HEK293 (cell line): ENCODE measurements around the gene STK38.

Experiments
- KLF16 ChIP-seq: fragments of 450-650 bp; formaldehyde crosslinking; IDR thresholded peaks from 2 replicates; pipeline ENCODE4 v1.5.1; 2017; ENCODE audit warnings: missing biosample characterization, missing genetic modification characterization
- TCF7L2 ChIP-seq: IDR thresholded peaks from 2 replicates; pipeline ENCODE4 v1.6.1; 2011; ENCODE audit warnings: low read depth, mild to moderate bottlenecking, inconsistent platforms, low read length, moderate library complexity, borderline replicate concordance
- YY1 ChIP-seq: fragments of 450-650 bp; formaldehyde crosslinking; IDR thresholded peaks from 2 replicates; pipeline ENCODE4 v1.5.1; 2018; ENCODE audit warnings: missing biosample characterization, missing genetic modification characterization
- ZBTB21 ChIP-seq: fragments of 450-650 bp; formaldehyde crosslinking; IDR thresholded peaks from 2 replicates; pipeline ENCODE4 v1.5.1; 2017; ENCODE audit warnings: missing biosample characterization, missing genetic modification characterization
- ZBTB7A ChIP-seq: fragments of 450-650 bp; formaldehyde crosslinking; IDR thresholded peaks from 2 replicates; pipeline ENCODE4 v1.5.1; 2016; ENCODE audit warnings: low read depth, missing biosample characterization, missing genetic modification characterization
- ZNF121 ChIP-seq: fragments of 450-650 bp; formaldehyde crosslinking; IDR thresholded peaks from 2 replicates; pipeline ENCODE4 v1.5.1; 2016; ENCODE audit warnings: missing biosample characterization, missing genetic modification characterization
- ZNF292 ChIP-seq: fragments of 450-650 bp; formaldehyde crosslinking; IDR thresholded peaks from 2 replicates; pipeline ENCODE4 v1.5.1; 2016; ENCODE audit warnings: low read depth, missing biosample characterization, missing genetic modification characterization, borderline replicate concordance
- ZNF324 ChIP-seq: fragments of 450-650 bp; formaldehyde crosslinking; IDR thresholded peaks from 2 replicates; pipeline ENCODE4 v1.5.1; 2016; ENCODE audit warnings: missing biosample characterization, missing genetic modification characterization
- TF ChIP-seq, protein P1 (sequence below): fragments of 450-650 bp; formaldehyde crosslinking; IDR thresholded peaks from 2 replicates; pipeline ENCODE4 v1.5.1; 2016; ENCODE audit warnings: missing biosample characterization, missing genetic modification characterization
- TF ChIP-seq, protein P2 (sequence below): fragments of 450-650 bp; formaldehyde crosslinking; IDR thresholded peaks from 2 replicates; pipeline ENCODE4 v1.5.1; 2016; ENCODE audit warnings: missing biosample characterization, missing genetic modification characterization
- TF ChIP-seq, protein P3 (sequence below): fragments of 450-650 bp; formaldehyde crosslinking; optimal IDR thresholded peaks from 2 replicates; pipeline ENCODE3; 2016; ENCODE audit warnings: missing biosample characterization, mild to moderate bottlenecking, missing genetic modification characterization
- TF ChIP-seq, protein P4 (sequence below): fragments of 450-650 bp; IDR thresholded peaks from 2 replicates; pipeline ENCODE4 v1.5.1; 2018; ENCODE audit warnings: missing biosample characterization, mild to moderate bottlenecking, missing genetic modification characterization
- TF ChIP-seq, protein P5 (sequence below): fragments of 450-650 bp; formaldehyde crosslinking; IDR thresholded peaks from 2 replicates; pipeline ENCODE4 v1.5.1; 2016; ENCODE audit warnings: missing biosample characterization, missing genetic modification characterization

DNA sequence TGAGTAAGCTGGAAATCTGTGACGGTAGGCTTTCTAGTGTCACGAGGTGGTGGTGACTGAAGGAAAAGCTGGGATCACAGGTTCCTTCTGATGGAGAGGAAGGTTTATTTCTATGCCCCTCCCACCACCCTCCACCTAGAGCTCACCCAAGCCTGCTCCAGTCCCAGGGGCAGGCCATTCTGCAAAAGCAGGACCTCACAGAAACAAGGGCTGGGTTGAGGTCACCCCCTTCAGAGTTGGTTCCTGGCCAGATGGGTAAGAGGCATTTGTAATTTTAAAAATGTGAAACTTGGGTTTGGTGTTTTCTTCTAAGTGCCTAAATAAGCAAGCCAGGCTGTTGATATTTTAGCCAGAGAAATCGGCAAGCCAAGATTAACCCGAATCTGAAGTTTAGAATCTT lies 57.9 kb downstream of the STK38 start:
- no peak for TF ChIP-seq TCF7L2
- TF ChIP-seq, protein P1, sequence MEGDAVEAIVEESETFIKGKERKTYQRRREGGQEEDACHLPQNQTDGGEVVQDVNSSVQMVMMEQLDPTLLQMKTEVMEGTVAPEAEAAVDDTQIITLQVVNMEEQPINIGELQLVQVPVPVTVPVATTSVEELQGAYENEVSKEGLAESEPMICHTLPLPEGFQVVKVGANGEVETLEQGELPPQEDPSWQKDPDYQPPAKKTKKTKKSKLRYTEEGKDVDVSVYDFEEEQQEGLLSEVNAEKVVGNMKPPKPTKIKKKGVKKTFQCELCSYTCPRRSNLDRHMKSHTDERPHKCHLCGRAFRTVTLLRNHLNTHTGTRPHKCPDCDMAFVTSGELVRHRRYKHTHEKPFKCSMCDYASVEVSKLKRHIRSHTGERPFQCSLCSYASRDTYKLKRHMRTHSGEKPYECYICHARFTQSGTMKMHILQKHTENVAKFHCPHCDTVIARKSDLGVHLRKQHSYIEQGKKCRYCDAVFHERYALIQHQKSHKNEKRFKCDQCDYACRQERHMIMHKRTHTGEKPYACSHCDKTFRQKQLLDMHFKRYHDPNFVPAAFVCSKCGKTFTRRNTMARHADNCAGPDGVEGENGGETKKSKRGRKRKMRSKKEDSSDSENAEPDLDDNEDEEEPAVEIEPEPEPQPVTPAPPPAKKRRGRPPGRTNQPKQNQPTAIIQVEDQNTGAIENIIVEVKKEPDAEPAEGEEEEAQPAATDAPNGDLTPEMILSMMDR (tag by site-specific recombination) = no peak
- TF ChIP-seq ZNF292 (tag by site-specific recombination) = no peak
- no peak for TF ChIP-seq ZNF121 (tag by site-specific recombination)
- TF ChIP-seq YY1 (tag by site-specific recombination) = no peak
- TF ChIP-seq, protein P2, sequence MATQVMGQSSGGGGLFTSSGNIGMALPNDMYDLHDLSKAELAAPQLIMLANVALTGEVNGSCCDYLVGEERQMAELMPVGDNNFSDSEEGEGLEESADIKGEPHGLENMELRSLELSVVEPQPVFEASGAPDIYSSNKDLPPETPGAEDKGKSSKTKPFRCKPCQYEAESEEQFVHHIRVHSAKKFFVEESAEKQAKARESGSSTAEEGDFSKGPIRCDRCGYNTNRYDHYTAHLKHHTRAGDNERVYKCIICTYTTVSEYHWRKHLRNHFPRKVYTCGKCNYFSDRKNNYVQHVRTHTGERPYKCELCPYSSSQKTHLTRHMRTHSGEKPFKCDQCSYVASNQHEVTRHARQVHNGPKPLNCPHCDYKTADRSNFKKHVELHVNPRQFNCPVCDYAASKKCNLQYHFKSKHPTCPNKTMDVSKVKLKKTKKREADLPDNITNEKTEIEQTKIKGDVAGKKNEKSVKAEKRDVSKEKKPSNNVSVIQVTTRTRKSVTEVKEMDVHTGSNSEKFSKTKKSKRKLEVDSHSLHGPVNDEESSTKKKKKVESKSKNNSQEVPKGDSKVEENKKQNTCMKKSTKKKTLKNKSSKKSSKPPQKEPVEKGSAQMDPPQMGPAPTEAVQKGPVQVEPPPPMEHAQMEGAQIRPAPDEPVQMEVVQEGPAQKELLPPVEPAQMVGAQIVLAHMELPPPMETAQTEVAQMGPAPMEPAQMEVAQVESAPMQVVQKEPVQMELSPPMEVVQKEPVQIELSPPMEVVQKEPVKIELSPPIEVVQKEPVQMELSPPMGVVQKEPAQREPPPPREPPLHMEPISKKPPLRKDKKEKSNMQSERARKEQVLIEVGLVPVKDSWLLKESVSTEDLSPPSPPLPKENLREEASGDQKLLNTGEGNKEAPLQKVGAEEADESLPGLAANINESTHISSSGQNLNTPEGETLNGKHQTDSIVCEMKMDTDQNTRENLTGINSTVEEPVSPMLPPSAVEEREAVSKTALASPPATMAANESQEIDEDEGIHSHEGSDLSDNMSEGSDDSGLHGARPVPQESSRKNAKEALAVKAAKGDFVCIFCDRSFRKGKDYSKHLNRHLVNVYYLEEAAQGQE = no peak
- TF ChIP-seq, protein P3, sequence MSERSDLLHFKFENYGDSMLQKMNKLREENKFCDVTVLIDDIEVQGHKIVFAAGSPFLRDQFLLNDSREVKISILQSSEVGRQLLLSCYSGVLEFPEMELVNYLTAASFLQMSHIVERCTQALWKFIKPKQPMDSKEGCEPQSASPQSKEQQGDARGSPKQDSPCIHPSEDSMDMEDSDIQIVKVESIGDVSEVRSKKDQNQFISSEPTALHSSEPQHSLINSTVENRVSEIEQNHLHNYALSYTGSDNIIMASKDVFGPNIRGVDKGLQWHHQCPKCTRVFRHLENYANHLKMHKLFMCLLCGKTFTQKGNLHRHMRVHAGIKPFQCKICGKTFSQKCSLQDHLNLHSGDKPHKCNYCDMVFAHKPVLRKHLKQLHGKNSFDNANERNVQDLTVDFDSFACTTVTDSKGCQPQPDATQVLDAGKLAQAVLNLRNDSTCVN (tag by site-specific recombination) = no peak
- TF ChIP-seq, protein P4, sequence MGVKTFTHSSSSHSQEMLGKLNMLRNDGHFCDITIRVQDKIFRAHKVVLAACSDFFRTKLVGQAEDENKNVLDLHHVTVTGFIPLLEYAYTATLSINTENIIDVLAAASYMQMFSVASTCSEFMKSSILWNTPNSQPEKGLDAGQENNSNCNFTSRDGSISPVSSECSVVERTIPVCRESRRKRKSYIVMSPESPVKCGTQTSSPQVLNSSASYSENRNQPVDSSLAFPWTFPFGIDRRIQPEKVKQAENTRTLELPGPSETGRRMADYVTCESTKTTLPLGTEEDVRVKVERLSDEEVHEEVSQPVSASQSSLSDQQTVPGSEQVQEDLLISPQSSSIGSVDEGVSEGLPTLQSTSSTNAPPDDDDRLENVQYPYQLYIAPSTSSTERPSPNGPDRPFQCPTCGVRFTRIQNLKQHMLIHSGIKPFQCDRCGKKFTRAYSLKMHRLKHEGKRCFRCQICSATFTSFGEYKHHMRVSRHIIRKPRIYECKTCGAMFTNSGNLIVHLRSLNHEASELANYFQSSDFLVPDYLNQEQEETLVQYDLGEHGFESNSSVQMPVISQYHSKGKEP = no peak
- TF ChIP-seq, protein P5, sequence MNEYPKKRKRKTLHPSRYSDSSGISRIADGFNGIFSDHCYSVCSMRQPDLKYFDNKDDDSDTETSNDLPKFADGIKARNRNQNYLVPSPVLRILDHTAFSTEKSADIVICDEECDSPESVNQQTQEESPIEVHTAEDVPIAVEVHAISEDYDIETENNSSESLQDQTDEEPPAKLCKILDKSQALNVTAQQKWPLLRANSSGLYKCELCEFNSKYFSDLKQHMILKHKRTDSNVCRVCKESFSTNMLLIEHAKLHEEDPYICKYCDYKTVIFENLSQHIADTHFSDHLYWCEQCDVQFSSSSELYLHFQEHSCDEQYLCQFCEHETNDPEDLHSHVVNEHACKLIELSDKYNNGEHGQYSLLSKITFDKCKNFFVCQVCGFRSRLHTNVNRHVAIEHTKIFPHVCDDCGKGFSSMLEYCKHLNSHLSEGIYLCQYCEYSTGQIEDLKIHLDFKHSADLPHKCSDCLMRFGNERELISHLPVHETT = no peak
- TF ChIP-seq ZBTB21 (tag by site-specific recombination) = no peak
- TF ChIP-seq KLF16 = no peak
- no peak for TF ChIP-seq ZBTB7A (tag by site-specific recombination)
- no peak for TF ChIP-seq ZNF324 (tag by site-specific recombination)
